Embryonic facial prominence (tissue), 1 donor: ENCODE data around the gene AKR1D1.

Experiments used
- DNase-seq: peaks from one replicate; pipeline ENCODE4 v3.0.0-alpha.2; 2016; ENCODE audit errors: extremely low spot score

AKR1D1 gene

DNA sequence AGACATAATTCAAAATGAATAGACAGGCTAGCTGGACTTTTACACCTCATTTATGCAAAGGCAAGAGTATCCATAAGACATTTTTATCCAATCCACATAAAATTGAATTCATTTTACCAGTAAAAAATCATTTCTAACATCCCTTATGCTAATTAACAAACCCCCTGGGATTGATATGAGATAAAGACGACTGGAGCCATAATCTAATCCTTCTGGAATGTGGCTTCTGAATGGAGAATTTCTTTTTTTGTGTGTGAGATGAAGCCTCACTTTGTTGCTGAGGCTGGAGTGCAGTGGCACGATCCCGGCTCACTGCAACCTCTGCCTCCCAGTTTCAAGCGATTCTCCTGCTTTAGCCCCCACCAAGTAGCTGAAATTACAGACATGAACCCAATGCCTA, 90.4 kb downstream of the AKR1D1 start:
- no peak for DNase-seq

DNA sequence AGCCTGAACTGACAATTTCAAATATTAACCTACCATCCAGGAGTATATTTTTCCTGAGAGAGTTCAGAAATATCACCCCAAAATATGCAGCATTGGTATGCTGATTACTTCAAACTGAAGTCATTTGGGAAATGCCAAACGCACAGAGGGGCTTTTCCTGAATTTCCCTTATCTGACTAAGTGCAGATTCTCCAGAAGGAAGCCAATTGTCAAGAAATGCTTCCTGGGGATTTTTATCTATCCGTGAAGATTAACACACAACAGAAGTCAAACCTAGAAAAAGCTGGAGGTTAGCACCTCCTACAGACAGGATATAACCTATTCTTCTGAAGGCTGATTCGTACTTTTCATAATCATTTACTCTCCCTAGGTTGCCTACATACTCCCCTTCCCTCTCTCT, 91.0 kb downstream of the AKR1D1 start:
- no peak for DNase-seq

DNA sequence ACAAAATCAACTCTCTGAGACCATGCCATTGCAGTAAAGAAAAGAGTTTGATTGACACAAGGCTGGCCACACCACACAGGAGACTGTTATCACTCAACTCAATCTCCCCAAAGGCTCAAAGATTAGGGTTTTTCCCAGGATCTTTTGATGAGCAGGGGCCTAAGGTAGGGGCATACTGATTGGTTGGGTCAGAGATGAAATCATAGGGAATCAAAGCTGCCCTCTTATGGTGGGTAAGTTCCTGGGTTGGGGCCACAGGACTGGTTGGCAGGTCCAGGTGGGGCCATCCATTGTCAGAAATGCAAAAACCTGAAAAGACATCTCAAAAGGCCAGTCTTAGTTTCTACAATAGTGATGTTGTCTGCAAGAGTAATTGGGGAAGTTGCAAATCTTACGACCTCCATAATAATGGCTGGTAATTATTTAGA, 91.6 kb downstream of the AKR1D1 start:
- no peak for DNase-seq
